ENCODE measurements around the gene MORN1. TPM values are rescaled to one million over a fixed set of nuclear protein-coding genes. Genes with fewer than 3 reads are reported as not detected.
"Not testable (repeated sequence)": the region's sequence is repeated elsewhere in the genome, so short reads cannot be mapped to it uniquely, and the experiment has no call there.

The MORN1 gene
- total RNA-seq, 3 donors from 2014 or later, result 6.4 to 7.0 (median 6.7) TPM

DNA sequence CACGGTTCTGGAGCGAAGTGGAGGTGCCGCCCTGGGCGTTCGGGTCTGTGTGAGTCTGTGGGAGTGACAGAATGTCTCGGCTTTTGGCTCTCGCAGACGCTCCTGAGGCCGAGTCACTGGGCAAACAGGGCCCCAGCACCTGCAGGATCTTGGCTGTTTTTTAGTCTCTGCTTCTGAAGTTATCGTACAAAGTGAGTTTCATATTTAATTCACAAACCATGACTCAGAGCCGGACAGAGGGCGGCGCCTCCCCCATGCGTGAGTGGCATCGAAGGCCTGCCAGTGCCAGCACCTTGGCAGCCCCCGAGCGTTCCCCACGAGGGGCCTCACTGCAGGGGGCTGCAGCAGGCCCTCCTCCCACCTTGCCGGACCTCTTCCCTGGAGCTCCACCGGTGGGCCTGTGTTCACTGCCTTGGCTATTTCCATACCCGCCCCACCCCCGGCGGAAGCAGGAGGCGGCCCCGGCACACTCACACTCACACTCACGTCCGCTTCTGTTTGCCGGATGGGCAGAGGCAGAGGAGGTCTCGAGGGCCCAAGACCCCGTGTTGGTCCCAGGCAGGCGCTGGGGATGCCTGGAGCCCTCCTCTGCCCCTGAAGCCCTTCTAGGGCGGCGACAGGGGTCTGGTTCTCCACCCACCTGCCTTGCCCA, 56.3 kb downstream of the MORN1 start:
- H3K4me1 Mint-ChIP-seq (ENCODE audit: low read depth), result no peaks in the 10 kb centered on the region
- H3K27me3 Mint-ChIP-seq (ENCODE audit: low read depth), result no peaks in the 10 kb centered on the region
- no peak for DNase-seq
- H3K9me3 Mint-ChIP-seq, result no peaks in the 10 kb centered on the region
- no peaks in the 10 kb centered on the region for H3K36me3 Mint-ChIP-seq (ENCODE audit: insufficient read depth)
- ATAC-seq, result no peak
- no peak overlapping the region for H3K4me3 Mint-ChIP-seq

DNA sequence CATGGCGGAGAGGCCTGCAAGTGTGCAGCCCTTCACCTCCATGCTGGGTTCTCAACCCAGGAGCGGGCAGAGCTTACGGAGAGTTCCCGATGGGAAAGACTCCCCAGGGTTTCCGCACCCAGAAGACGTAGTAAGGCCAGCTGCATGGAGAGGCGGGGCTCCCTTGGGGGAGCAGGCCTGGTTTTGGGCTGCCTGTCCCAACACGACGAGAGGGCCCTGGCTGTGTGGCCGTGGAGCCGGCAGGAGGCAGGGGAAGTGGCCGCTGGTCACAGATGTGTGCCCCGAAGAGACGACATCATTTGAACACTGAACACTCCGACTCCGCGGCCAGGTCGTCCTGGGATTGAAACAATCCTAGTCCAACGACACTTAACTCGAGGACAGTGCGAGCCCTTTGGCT, 57.0 kb downstream of the MORN1 start:
- DNase-seq (no peak), ATAC-seq (no peak)
- Mint-ChIP-seq H3K27me3 (ENCODE audit: low read depth) (no peaks in the 10 kb centered on the region), H3K9me3 (no peaks in the 10 kb centered on the region), H3K36me3 (ENCODE audit: insufficient read depth) (no peaks in the 10 kb centered on the region), H3K4me3 (no peak overlapping the region), H3K4me1 (ENCODE audit: low read depth) (no peaks in the 10 kb centered on the region)

DNA sequence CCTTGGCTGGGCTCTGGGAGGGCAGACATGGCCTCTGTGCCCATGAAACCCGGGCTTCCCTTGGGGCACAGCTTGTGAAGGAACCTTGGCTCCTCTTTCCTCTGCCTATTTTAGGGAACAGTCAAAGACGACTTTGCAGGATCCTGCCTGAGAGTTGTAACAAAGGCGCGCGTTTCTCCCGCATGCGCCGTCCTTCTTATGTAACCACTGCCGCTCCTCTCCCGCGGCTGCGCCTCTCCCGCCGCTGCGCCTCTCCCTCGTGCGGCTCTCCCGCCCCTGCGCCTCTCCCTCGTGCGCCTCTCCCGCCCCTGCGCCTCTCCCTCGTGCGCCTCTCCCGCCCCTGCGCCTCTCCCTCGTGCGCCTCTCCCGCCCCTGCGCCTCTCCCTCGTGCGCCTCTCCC, 59.8 kb downstream of the MORN1 start:
- not testable (repeated sequence) for ATAC-seq

DNA sequence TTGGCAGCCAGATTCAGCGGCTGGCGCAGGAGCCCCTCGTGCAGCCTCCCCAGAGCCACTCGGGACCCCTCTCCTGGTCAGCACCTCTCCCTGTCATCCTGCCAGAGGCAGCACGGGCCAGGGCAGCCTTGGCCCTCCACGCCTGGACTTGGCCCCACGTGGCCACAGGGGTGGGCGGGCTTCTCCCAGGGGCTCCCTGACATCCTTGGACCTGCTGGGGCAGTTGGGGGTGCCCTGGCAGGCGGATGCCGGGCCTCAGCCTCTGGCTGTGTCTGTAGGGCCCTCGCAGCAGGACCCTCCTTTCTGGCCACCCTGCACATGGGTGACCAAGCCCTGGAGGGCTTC, 60.2 kb downstream of the MORN1 start:
- no peaks in the 10 kb centered on the region for H3K9me3 Mint-ChIP-seq
- no peak for ATAC-seq
- no peak overlapping the region for H3K4me3 Mint-ChIP-seq
- DNase-seq, result no peak
- no peaks in the 10 kb centered on the region for H3K36me3 Mint-ChIP-seq (ENCODE audit: insufficient read depth)
- no peaks in the 10 kb centered on the region for H3K4me1 Mint-ChIP-seq (ENCODE audit: low read depth)
- H3K27me3 Mint-ChIP-seq (ENCODE audit: low read depth), result no peaks in the 10 kb centered on the region

More for the DNA sequence above, 59.8 kb downstream of the MORN1 start:
- H3K4me3 Mint-ChIP-seq; H3K9me3 Mint-ChIP-seq; H3K4me1 Mint-ChIP-seq (ENCODE audit: low read depth); H3K27me3 Mint-ChIP-seq (ENCODE audit: low read depth); H3K36me3 Mint-ChIP-seq (ENCODE audit: insufficient read depth); DNase-seq: not testable (repeated sequence)

DNA sequence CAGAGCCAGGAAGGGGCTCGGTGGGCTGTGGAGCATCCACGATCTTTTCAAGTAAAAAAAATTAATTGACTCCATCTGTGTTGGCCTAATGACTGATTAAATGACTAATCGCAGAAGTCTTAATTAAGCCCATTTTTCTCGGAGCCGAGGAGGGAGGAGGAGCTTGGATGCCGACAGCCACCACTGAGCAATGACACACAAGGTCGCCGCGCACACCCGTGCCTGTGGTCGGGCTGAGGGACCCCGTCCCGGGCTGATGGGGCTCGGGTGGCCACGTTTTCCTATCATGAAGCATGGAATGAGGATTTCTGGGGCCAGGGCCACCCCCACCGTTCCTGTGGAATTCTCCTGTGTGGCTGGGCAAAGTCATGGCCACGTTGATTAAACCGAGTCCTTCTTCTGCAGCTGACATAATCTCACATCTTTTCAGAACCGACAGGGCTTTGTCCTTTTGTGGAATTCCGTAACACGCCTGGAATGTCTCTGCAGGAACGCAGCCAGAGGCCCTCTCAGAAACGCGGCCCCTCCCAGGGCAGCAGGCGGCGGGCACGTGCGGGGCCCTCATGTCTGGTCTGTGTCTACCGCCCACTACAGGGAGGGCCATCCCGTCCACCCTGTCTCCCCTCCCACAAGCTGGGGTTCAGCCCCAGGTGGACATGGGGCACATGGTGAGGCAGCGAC, 60.7 kb downstream of the MORN1 start:
- Mint-ChIP-seq H3K27me3 (ENCODE audit: low read depth) (no peaks in the 10 kb centered on the region), H3K9me3 (no peaks in the 10 kb centered on the region), H3K36me3 (ENCODE audit: insufficient read depth) (no peaks in the 10 kb centered on the region), H3K4me3 (no peak overlapping the region), H3K4me1 (ENCODE audit: low read depth) (no peaks in the 10 kb centered on the region)
- ATAC-seq (no peak), DNase-seq (no peak)

DNA sequence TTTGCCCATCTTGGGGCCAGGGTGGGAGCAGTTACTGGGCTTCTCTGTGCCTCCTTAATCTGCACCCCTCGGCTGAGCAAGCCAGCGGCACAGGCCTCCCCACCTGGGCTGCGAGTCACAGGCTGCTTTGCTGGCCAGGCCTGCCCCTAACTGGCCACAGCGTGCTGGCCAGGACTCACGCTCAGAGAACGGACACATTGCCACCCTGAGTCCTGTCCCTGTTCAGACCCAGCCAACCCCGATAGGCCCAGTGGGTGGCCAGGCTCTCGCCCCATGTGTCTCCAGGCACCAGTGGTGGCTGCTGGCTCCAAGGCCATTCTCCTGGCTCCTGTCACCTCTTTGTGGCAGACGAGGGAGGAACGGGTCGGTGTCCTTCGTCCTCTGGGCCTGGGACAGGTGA, 61.3 kb downstream of the MORN1 start:
- Mint-ChIP-seq H3K9me3 (no peaks in the 10 kb centered on the region), H3K4me3 (no peak overlapping the region), H3K27me3 (ENCODE audit: low read depth) (no peaks in the 10 kb centered on the region), H3K36me3 (ENCODE audit: insufficient read depth) (no peaks in the 10 kb centered on the region), H3K4me1 (ENCODE audit: low read depth) (no peaks in the 10 kb centered on the region)
- no peak for DNase-seq
- no peak for ATAC-seq

DNA sequence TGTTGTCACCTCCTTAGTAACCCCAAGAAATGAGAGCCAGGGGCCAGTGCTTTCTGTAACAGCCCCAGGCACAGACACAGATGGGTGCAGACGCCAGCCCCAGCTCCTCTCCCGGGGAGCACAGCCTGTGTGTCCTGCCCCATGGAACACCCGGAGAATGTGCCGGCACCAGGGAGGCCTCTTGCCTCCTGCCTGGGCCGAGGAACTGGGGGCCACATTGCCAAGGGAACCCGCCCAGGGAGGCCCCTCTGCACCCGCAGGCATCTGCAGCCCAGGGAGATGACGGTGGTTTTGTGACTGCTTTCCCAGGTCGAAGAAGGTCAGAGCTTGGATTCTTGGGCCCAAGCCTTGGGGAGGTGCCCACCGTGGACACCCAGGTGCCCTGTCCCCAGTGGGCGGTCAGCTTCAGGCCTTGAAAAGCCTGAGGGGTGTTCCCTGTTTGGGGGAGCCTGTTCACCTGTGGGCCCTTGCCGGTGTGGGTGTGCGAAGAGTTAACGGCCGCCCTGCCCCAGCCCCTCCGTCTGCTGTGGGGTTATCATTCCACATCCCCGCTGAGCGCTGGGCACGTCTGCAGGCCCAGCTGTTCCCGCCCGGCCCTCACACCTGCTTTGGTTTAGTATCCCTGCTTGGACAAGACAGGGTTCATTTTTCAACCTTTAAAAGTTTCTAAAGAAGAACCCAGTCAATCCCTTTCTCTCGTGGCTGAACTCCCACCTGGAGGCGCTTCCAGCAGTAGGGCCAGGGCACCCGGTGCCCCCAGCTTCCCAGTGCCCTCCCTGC, 62.5 kb downstream of the MORN1 start:
- no peaks in the 10 kb centered on the region for H3K36me3 Mint-ChIP-seq (ENCODE audit: insufficient read depth)
- no peaks in the 10 kb centered on the region for H3K4me1 Mint-ChIP-seq (ENCODE audit: low read depth)

DNA sequence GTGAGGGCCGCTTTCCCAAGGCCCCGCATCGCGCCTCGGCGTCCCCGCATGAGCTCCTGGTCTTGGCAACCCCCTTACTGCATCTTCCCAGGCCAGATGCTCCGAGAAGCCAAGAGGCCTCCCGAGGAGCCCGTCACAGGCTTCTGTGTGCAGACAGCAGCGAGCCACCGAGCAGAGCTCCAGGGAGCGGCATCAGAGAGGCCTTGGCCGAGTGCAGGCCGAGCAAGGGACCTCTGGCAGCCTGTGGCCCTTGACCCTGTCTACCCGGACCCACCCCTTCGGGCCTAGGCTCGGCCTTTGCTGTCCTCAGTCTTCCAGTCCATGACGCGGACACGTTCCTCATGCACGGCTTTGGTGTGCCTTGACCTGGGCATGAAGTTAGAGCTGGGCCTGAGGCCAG, 63.5 kb downstream of the MORN1 start:
- ATAC-seq, result no peak
- no peak for DNase-seq

More for the DNA sequence above, 62.5 kb downstream of the MORN1 start:
- H3K9me3 Mint-ChIP-seq, result no peaks in the 10 kb centered on the region
- ATAC-seq (no peak), DNase-seq (no peak)
- H3K4me3 Mint-ChIP-seq, result no peak overlapping the region
- no peaks in the 10 kb centered on the region for H3K27me3 Mint-ChIP-seq (ENCODE audit: low read depth)

DNA sequence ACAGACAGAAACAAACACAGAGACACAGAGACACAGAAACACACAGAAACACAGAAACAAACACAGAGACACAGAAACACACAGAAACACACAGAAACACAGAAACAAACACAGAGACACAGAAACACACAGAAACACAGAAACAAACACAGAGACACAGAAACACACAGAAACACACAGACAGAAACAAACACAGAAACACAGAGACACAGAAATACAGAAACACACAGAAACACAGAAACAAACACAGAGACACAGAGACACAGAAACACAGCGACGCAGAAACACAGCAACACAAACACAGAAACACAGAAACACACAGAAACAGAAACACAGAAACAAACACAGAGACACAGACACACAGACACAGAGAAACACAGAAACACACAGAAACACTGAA, 64.2 kb downstream of the MORN1 start:
- H3K36me3 Mint-ChIP-seq (ENCODE audit: insufficient read depth), result not testable (repeated sequence)

More for the DNA sequence above, 63.5 kb downstream of the MORN1 start:
- no peaks in the 10 kb centered on the region for H3K27me3 Mint-ChIP-seq (ENCODE audit: low read depth)
- H3K4me1 Mint-ChIP-seq (ENCODE audit: low read depth), result no peaks in the 10 kb centered on the region
- no peaks in the 10 kb centered on the region for H3K9me3 Mint-ChIP-seq
- H3K36me3 Mint-ChIP-seq (ENCODE audit: insufficient read depth), result no peaks in the 10 kb centered on the region
- H3K4me3 Mint-ChIP-seq, result no peak overlapping the region

DNA sequence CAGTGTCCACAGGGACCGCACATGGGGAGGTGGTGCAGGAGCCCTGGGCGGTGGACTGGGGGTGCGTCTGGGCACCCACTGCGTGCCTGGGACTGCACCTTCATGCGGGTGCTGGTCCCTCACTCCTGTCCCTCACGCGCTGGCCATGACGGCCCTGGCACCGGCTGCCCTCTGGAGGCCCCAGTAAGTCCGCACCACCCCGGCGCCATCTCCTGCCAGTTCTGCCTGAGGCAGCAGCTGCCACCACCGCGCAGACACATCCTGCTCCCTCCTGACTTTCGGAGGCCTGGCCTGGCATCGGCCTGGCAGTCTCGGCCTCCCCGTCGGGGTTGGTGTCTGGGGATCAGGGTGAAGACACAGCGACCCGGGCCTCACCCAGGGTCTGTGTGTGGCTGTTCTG, 64.8 kb downstream of the MORN1 start:
- DNase-seq, result no peak
- Mint-ChIP-seq H3K36me3 (ENCODE audit: insufficient read depth) (no peaks in the 10 kb centered on the region), H3K4me3 (no peak overlapping the region), H3K27me3 (ENCODE audit: low read depth) (no peaks in the 10 kb centered on the region), H3K9me3 (no peaks in the 10 kb centered on the region), H3K4me1 (ENCODE audit: low read depth) (no peaks in the 10 kb centered on the region)
- no peak for ATAC-seq

More for the DNA sequence above, 64.2 kb downstream of the MORN1 start:
- ATAC-seq; DNase-seq; H3K4me1 Mint-ChIP-seq (ENCODE audit: low read depth); H3K4me3 Mint-ChIP-seq; H3K9me3 Mint-ChIP-seq; H3K27me3 Mint-ChIP-seq (ENCODE audit: low read depth): not testable (repeated sequence)

DNA sequence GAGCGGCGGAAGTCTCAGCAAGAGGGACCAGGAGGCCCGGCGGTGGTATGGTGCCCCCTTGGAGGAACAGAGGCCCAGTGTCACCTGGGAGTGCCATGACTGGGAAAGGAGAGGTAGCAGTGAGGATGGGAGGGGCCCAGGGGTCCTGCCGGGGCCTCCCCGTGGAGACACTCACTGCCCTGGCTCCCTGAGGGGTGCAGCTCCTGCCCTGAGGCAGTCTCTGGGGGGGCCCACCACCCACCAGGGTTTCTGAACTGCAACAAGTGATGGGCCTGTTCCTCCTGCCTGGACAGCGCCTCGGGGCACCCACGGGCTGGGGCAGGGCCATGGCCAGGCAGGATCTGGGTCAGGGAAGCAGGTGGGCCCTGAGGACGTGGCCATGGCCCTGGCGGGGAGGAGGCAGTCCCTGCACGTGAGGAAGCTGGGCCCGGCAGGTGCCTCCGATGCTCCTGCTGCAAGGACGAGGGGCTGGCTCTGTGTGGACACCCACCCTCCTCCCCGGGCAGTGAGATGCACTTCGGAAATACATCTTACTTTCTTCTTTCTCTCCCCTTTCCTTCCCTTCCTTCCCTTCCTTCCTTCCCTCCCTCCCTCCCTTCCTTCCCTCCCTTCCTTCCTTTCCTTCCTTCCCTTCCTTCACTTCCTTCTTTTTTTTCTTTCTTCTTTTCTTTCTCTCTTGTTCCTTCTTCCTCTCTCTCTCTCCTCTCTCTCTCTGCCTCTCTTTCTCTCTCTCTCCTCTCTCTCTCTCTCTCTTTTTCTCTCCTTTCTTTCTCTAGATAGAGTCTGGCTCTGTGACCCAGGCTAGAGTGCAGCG, 66.6 kb downstream of the MORN1 start:
- Mint-ChIP-seq H3K36me3 (ENCODE audit: insufficient read depth) (no peaks in the 10 kb centered on the region), H3K4me3 (no peak overlapping the region), H3K9me3 (no peaks in the 10 kb centered on the region), H3K27me3 (ENCODE audit: low read depth) (no peaks in the 10 kb centered on the region), H3K4me1 (ENCODE audit: low read depth) (no peaks in the 10 kb centered on the region)
- DNase-seq (no peak), ATAC-seq (no peak)

DNA sequence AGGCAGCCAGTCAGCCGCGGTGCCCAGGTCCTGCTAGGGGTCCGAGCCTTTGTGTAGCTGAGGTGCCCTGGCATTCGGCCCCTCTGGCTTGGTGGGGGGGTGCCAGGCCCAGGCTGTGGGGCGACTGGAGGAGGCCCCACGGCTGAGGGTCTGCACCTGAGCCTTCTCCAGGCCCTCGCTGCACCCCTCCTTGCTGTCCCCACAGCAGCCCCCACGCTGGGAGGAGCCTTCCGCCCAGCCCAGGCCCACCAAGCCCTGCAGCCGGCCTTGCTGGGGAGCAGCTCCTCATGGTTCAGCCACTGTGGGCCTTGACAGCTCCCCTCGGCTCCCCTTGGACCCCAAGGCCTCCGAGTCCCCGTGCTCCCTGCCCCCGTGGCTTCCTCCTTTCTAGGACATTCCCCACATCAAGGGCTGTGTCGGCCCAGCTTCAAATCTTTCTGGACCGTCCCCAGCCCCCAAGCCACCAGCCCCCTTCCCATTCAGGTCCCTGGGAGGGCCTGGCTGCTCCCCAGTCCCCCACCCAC, 67.8 kb downstream of the MORN1 start:
- H3K9me3 Mint-ChIP-seq, result no peaks in the 10 kb centered on the region
- H3K4me1 Mint-ChIP-seq (ENCODE audit: low read depth), result no peaks in the 10 kb centered on the region
- no peaks in the 10 kb centered on the region for H3K36me3 Mint-ChIP-seq (ENCODE audit: insufficient read depth)
- DNase-seq (no peak), ATAC-seq (no peak)
- no peak overlapping the region for H3K4me3 Mint-ChIP-seq
- no peaks in the 10 kb centered on the region for H3K27me3 Mint-ChIP-seq (ENCODE audit: low read depth)

DNA sequence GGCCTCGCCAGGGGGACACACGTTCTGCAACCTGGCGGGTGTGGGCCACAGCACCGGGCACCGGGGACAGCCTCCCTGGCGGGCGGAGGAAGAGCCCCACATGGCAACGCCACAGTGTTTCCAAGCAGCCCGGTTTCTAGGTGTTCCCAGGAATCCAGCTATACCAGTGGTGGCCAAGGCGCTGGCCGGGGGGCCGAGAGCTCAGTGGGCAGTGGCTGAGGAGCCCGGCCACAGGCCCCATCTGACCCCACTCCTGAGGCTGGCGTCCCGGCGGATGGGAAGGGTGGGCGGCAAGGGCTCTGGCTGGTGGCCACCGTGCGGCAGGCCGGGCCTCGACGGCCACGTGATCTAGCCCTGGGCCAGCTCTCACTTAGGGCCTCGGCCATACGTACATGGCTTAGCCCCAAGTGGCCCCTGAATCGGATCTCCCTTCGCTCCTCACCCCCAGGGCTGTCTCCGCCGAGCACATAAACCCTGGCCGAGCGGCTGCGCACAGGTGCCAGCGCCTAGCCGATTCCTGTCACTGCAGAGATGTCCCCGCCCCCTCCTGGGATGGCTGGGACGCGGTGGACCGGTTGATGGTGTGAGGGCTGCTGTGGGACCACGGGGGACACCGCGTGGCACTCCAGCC, 68.7 kb downstream of the MORN1 start:
- no peaks in the 10 kb centered on the region for H3K9me3 Mint-ChIP-seq
- ATAC-seq (no peak), DNase-seq (no peak)
- no peaks in the 10 kb centered on the region for H3K27me3 Mint-ChIP-seq (ENCODE audit: low read depth)
- no peaks in the 10 kb centered on the region for H3K36me3 Mint-ChIP-seq (ENCODE audit: insufficient read depth)
- no peaks in the 10 kb centered on the region for H3K4me1 Mint-ChIP-seq (ENCODE audit: low read depth)
- no peak overlapping the region for H3K4me3 Mint-ChIP-seq

Data from activated T-cell treated with anti-CD3 and anti-CD28 coated beads, Interleukin-2, amount 50 U/mL, for 4 hours (primary cell).